Prostate gland (tissue), 2 donors: ENCODE measurements around the gene SPRED1.

Source experiments
- CTCF ChIP-seq, 4 experiments: fragments of 200-600 bp in 2 of 4; fragments of 450-650 bp in 2 of 4; sonication (generic) in 2 of 4; IDR thresholded peaks; 1 replicate in 3 of 4; 2 replicates in 1 of 4; pipeline ENCODE4 v1.5.1; 2016 to 2019; ENCODE audit warnings: antibody characterized with exemption in 4 of 4, mild to moderate bottlenecking in 2 of 4, moderate library complexity in 2 of 4
- POLR2A ChIP-seq: fragments of 450-650 bp; IDR thresholded peaks from one replicate; pipeline ENCODE4 v1.6.1; 2016; ENCODE audit warnings: antibody characterized with exemption, mild to moderate bottlenecking
- POLR2AphosphoS5 ChIP-seq: sonication (generic); formaldehyde crosslinking; IDR thresholded peaks from one replicate; pipeline ENCODE4 v1.6.1; 2017; ENCODE audit warnings: antibody characterized with exemption

- TF ChIP-seq CTCF (IDR thresholded peaks at IDR 0.05) (no peak), POLR2A (no peak), POLR2AphosphoS5 (no peak)
These were observed 32.8 kb downstream of the SPRED1 start for GRCh38 chr15:38285456-38285855.
